Left forelimb (tissue), 1 donor: Measurements from ENCODE around the gene TRAM2.
"Not testable (repeated sequence)": the region's sequence is repeated elsewhere in the genome, so short reads cannot be mapped to it uniquely, and the experiment has no call there.

ENCODE experiments used
- DNase-seq: peaks from one replicate; pipeline ENCODE4 v3.0.0-alpha.2; 2018; ENCODE audit warnings: low spot score

TRAM2 gene

DNA sequence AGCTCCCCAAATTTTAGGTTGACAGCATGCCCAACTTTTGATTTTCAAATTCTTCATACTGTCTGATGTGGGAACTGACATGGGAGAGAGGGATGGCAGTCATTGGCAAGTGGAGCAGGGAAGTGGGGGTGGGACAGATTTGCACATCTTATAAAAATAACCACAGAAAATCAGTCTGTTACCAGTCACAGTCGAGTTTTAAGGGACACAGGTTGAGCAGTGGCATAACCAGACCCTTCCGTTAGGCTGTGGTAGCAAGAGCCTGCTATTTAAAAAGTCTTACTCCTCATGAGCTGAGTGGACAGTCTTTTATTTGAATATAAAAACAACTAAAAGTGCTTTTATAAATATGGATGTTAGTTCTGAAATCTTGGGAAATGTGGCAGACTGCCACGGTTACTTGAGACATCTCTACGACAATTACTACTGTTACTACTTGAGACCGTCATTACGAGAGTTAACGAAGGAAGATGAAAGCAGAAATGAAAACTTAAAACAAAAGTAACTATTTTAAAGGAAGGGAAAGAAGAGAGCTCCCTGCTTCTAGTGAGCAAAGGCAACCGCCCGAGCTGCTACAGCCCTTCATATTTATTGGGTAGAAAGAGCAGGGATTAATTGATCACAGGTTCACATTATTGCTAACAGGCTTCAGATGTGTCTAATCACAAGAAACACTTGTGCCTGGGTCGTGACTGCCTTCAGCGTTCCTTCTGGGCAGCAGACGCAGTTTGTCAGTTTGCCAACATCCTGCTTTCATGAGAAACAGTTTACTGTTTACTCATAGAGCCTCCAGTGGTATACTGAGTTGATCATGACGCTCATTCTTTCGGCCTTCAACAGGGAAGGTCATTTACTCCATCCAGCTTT, 85.4 kb downstream of the TRAM2 start:
- DNase-seq, result no peak

GRCh38 chr6:52489881-52490280, 87.0 kb downstream of the TRAM2 start:
- DNase-seq, result no peak

- DNase-seq, result no peak
Measured at GRCh38 chr6:52483671-52484003, 93.2 kb downstream of the TRAM2 start.

GRCh38 chr6:52482903-52483670, 93.8 kb downstream of the TRAM2 start:
- DNase-seq, result no peak

DNA sequence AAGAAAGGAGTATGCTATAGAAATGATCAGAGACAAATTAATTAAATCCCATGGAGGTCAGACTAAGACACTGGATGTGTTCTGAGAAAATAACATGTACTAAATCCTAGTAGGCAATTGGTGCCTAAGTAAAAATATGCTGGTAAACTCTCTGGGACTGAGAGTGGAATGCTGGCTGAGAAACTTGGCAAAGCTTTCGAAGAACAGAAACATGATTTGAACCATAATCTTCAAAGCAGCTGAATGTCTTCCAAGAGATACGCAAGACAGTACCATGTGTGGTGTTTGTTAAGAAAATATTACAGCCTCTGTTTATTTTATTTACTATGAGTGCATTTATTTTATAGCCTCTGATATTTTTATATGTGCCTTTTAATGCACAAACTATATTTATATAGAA, 101.6 kb downstream of the TRAM2 start:
- no peak for DNase-seq

DNA sequence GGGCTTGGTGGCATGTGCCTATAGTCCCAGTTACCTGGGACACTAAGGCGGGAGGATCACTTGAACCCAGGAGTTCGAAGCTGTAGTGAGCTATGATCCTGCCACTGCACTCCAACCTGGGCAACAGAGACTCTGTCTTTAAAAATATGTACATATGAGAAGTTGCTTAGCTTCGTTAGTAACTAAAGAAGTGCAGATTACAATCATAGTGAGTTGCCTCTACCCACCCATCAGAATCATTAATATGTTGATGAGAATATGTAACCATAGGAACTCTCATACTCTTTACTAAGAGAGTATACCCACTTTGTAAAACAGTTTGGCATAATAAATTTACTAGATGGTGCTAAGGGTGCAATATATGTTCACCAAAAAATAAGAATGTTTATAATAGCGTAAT, 102.7 kb downstream of the TRAM2 start:
- DNase-seq, result no peak

DNA sequence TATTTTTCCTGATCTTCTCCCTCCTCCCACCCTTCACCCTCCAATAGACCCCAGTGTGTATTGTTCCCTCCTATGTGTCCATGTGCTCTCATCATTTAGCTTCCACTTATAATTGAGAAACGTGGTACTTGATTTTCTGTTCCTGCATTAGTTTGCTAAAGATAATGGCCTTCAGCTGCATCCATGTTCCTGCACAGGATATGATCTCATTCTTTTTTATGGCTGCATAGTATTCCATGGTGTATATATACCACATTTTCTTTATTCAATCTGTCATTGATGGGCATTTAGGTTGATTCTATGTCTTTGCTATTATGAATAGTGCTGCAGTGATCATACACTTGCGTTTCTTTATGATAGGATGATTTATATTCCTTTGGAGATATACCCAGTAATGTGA, 115.7 kb downstream of the TRAM2 start:
- DNase-seq, result not testable (repeated sequence)

DNA sequence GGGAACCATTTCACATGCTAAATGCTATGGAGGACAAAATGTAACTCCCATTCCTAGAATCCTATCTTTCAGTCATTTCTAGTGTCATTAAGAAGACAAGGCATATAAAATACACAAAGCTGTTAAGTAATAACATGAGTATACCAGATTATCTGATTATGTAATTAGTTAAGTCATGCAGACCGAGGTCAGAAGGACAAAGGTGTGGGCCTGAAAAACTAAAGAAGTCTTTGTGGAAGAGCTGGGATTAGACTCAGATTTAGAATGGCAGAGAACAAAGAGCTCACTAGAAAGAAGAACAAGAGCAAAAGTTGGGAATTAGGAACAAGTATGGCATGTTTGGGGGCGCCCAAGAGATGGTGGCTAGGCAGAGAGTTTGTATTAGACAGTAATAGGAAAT, 119.8 kb downstream of the TRAM2 start:
- DNase-seq, result no peak

GRCh38 chr6:52454556-52454955, 122.3 kb downstream of the TRAM2 start:
- DNase-seq, result no peak
